Measurements from ENCODE around the gene PREX1.

The PREX1 gene

GRCh38 chr20:48821261-48821920 is 6.4 kb downstream of the PREX1 start:
- DNase-seq (ENCODE audit: low read depth), result no peak
- no peak overlapping the region for H3K4me3 ChIP-seq (ENCODE audit: low read depth, low read length)
- TF ChIP-seq, protein P1, sequence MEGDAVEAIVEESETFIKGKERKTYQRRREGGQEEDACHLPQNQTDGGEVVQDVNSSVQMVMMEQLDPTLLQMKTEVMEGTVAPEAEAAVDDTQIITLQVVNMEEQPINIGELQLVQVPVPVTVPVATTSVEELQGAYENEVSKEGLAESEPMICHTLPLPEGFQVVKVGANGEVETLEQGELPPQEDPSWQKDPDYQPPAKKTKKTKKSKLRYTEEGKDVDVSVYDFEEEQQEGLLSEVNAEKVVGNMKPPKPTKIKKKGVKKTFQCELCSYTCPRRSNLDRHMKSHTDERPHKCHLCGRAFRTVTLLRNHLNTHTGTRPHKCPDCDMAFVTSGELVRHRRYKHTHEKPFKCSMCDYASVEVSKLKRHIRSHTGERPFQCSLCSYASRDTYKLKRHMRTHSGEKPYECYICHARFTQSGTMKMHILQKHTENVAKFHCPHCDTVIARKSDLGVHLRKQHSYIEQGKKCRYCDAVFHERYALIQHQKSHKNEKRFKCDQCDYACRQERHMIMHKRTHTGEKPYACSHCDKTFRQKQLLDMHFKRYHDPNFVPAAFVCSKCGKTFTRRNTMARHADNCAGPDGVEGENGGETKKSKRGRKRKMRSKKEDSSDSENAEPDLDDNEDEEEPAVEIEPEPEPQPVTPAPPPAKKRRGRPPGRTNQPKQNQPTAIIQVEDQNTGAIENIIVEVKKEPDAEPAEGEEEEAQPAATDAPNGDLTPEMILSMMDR (IDR thresholded peaks at IDR 0.05; ENCODE audit: control insufficient read depth, extremely low read depth, insufficient read depth), result no peak

DNA sequence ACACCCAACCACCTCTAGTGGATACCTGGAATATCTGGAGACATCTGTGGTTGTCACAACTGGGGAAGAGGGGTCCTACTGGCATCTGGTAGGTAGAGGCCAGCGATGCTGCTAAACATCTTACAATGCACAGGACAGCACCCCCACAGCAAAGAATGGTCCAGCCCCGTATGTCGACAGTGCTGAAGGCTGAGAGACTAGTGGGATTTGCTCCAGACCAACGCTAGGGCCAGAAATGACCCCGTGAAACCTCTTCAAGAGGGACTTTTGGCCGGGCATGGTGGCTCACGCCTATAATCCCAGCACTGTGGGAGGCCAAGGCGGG is 7.2 kb downstream of the PREX1 start:
- H3K4me3 ChIP-seq (ENCODE audit: low read depth, low read length), result no peak overlapping the region
- TF ChIP-seq, protein P1 (IDR thresholded peaks at IDR 0.05; ENCODE audit: control insufficient read depth, extremely low read depth, insufficient read depth), result no peak
- no peak for DNase-seq (ENCODE audit: low read depth)

DNA sequence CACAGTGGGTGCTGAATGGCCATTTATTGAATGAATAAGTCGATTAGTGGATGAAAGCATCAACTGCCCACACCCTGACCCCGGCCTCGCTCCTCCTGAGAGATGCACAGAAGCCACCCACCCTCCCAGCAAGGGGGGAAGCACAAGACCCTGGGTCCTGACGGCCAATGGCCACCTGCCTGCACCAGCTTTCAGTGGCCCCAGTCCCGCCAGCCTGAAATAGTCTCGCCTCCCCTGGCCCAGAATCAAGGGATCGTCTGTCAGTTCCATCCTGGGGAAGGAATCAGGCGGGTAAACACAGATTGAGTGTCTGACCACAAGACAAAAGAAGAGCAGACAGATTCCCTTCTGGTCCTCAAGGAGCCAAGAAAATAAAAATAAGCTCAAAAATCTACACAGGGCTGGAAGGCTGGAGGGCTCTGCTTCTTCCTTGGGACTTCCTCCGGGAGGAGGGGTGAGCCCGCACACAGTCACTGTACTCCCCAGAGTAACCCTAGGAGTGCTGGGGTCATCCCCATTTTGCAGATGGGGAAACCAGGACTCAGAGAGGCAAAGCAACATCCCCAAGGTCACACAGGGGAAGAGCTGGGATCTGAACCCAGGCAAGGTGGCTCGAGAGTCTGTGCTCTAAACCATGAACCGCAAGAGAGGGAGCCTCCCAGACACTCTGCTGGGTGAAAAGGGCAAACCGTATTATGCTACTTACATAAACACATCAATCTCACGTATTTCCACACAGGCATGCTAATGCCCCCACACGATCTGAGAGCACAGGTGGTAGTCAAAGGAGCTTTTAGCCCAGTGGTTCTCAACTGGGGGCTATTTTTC is 7.8 kb downstream of the PREX1 start:
- DNase-seq (ENCODE audit: low read depth), result no peak
- H3K4me3 ChIP-seq (ENCODE audit: low read depth, low read length), result no peak overlapping the region
- TF ChIP-seq, protein P1 (IDR thresholded peaks at IDR 0.05; ENCODE audit: control insufficient read depth, extremely low read depth, insufficient read depth), result no peak

DNA sequence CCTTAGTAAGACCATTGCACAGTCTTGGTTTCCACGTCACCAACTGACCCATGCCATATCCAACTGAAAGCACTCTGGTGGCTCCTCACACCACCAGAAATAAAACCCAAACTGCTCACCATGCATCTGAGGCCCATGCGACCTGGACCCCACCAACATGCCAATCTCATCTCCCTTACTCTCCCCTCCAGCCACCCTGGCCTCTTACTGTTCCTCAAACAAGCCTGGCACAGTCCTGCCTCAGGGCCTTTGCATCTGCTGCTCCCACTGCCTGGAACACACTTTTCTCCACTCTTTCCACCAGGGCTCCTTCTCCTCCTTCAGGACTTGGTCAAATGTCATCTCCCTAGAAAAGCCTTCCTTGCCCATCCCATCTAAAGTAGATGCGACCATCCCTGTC is 8.7 kb downstream of the PREX1 start:
- TF ChIP-seq, protein P1 (IDR thresholded peaks at IDR 0.05; ENCODE audit: control insufficient read depth, extremely low read depth, insufficient read depth), result no peak

DNA sequence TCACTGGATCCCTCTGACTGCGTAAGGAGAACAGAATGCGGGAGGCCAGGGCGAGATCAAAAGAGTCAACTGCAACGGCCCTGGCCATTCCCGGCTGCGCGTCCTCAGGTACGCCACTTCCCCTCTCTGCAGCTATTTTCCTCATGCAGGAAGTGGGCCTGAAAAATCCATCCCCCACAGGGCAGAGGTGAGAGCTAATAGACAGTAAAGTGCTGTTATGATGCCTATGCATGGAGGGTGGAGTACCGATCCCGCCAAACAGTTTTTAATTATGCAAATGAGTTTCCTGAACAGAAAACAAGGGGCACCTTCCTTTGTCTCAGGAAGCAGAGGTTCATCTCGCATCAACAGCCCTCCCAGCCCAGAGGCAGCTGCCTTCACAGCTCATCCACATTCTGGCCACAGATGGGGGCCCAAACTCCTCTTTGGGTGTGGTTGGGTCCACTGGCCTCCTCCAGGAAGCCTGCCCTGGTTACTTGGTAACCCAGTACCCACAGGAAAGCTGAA is 9.3 kb downstream of the PREX1 start:
- no peak for DNase-seq (ENCODE audit: low read depth)
- TF ChIP-seq, protein P1 (IDR thresholded peaks at IDR 0.05; ENCODE audit: control insufficient read depth, extremely low read depth, insufficient read depth), result no peak
- no peak overlapping the region for H3K4me3 ChIP-seq (ENCODE audit: low read depth, low read length)

More for the DNA sequence above, 8.7 kb downstream of the PREX1 start:
- DNase-seq (ENCODE audit: low read depth), result no peak
- H3K4me3 ChIP-seq (ENCODE audit: low read depth, low read length), result no peak overlapping the region

- no peak overlapping the region for H3K4me3 ChIP-seq (ENCODE audit: low read depth, low read length)
- DNase-seq (ENCODE audit: low read depth), result no peak
- TF ChIP-seq, protein P1 (IDR thresholded peaks at IDR 0.05; ENCODE audit: control insufficient read depth, extremely low read depth, insufficient read depth), result no peak
Measured at GRCh38 chr20:48818031-48818370, 9.8 kb downstream of the PREX1 start.

Measured in LNCaP clone FGC (cell line).